ENCODE results near the gene PROSER3. TPM values are rescaled to one million over a fixed set of nuclear protein-coding genes. Genes with fewer than 3 reads are reported as not detected.

PROSER3 gene
- total and polyA plus RNA-seq, 2 donors (not counting 1 experiment from before 2014, with no cell fraction given) = 26.0 to 61.0 TPM

DNA sequence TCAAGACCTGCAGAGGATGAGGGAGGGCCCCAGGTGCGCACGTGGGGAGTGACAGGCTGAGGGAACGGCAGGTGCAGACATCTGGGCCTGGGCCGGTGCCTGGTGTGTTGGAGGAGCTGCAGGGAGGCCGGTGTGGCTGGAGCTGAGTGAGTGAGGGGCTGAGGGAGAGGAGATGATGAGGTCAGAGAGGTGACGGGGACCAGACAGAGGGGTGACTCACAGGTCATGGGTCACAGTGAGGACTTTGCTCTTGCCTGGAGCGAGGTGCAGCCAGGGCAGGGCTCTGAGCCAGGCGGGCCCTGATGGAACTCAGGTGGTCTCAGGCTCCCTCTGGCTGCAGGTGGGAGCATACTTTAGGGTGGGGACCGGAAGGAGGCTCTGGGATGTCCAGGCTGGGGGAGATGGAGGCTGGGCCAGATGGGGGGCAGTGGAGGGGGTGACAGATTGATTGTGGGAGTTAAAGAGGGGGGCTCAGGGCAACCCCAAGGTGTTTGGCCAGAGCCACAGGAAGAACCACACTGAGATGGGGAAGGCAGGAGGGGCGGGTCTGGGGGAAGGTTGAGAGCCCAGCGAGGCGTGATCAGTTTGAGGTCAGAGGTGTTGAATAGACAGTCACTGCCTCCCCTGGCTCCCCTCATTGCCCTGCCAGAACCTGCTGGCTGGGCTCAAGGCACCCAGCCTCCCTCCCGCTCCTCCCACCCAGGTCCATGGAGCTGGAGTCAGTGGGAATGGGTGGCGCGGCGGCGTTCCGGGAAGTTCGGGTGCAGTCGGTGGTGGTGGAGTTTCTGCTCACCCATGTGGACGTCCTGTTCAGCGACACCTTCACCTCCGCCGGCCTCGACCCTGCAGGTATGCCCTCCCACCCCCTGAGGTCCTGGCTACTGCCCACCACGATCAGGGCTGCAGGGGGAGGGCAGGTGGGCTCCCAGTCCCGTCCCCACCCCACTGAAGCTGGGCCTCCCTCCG, 25.8 kb downstream of the PROSER3 start:
- Histone ChIP-seq H3K27me3 (replicated peaks in 1 of 4; ENCODE audit: control extremely low read depth in 1 of 4, control insufficient read depth in 3 of 4, insufficient read depth in 4 of 4, low read length in 3 of 4) (no peaks in the 10 kb centered on the region), H3K4me1 (ENCODE audit: control insufficient read depth in 2 of 2, insufficient read depth in 2 of 2, low read length in 2 of 2) (no peaks in the 10 kb centered on the region), H2AFZ (ENCODE audit: insufficient read depth, low read depth, low read length, poor library complexity, severe bottlenecking) (no peak overlapping the region), H3K27ac (ENCODE audit: low read length in 2 of 2) (no peak overlapping the region), H3K4me3 (ENCODE audit: control extremely low read depth in 1 of 5, extremely low read depth in 1 of 5, insufficient read depth in 1 of 5, low read depth in 2 of 5, low read length in 4 of 5) (no peak overlapping the region), H3K9me3 (ENCODE audit: control extremely low read depth in 1 of 3, control insufficient read depth in 2 of 3, insufficient read depth in 1 of 3, low read length in 2 of 3) (no peaks in the 10 kb centered on the region), H3K4me2 (replicated peaks; ENCODE audit: low read depth, low read length, poor library complexity, severe bottlenecking) (no peak overlapping the region), H3K36me3 (replicated peaks in 1 of 2; ENCODE audit: control extremely low read depth in 1 of 2, control insufficient read depth in 1 of 2, extremely low read depth in 1 of 2, insufficient read depth in 2 of 2, low read length in 1 of 2) (peaks cover 0 to 5% of the 10 kb centered on the region in 2 experiments), H3K79me2 (ENCODE audit: control insufficient read depth, insufficient read depth, low read length) (no peaks in the 10 kb centered on the region), H3K9ac (ENCODE audit: low read length) (no peak overlapping the region), H4K20me1 (ENCODE audit: control insufficient read depth, insufficient read depth, low read length, poor library complexity, severe bottlenecking) (no peaks in the 10 kb centered on the region)
- CTCF ChIA-PET = no interaction called here
- Mint-ChIP-seq H3K27me3 (no peaks in the 10 kb centered on the region), H3K9me3 (ENCODE audit: insufficient read depth) (no peaks in the 10 kb centered on the region), H3K27ac (no peak overlapping the region), H3K4me3 (no peak overlapping the region), H3K4me1 (no peaks in the 10 kb centered on the region)
- intact Hi-C loops (cut with micrococcal nuclease) = no loop called here
- POLR2A ChIA-PET = interaction anchor here (0.6 kb wide), 1 partner anchor 293 kb away, joined by 9 read pairs; no protein-coding TSS in a partner anchor
- DNase-seq = no peak
- WGBS (ENCODE audit: insufficient coverage) = 94% methylated on average over 22 of the region's 28 CpGs
- TF ChIP-seq EZH2 (IDR thresholded peaks at IDR 0.05; ENCODE audit: borderline replicate concordance, insufficient read depth, low read depth, low read length, poor library complexity, severe bottlenecking) = no peak
- TF ChIP-seq, protein P1, sequence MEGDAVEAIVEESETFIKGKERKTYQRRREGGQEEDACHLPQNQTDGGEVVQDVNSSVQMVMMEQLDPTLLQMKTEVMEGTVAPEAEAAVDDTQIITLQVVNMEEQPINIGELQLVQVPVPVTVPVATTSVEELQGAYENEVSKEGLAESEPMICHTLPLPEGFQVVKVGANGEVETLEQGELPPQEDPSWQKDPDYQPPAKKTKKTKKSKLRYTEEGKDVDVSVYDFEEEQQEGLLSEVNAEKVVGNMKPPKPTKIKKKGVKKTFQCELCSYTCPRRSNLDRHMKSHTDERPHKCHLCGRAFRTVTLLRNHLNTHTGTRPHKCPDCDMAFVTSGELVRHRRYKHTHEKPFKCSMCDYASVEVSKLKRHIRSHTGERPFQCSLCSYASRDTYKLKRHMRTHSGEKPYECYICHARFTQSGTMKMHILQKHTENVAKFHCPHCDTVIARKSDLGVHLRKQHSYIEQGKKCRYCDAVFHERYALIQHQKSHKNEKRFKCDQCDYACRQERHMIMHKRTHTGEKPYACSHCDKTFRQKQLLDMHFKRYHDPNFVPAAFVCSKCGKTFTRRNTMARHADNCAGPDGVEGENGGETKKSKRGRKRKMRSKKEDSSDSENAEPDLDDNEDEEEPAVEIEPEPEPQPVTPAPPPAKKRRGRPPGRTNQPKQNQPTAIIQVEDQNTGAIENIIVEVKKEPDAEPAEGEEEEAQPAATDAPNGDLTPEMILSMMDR (IDR thresholded peaks at IDR 0.05) = no peak
- ATAC-seq (ENCODE audit: low read depth) = no peak

Data from B cell (primary cell).